Measurements from ENCODE around the gene APBA2. TPM values are rescaled to one million over a fixed set of nuclear protein-coding genes. Genes with fewer than 3 reads are reported as not detected.

Gene APBA2
- total and polyA plus RNA-seq, 10 of the 15 experiments (the other 5 are each of a cell fraction or from before 2014, with no cell fraction given) = 0.06 to 0.26 (median 0.07) TPM; not detected in 7

DNA sequence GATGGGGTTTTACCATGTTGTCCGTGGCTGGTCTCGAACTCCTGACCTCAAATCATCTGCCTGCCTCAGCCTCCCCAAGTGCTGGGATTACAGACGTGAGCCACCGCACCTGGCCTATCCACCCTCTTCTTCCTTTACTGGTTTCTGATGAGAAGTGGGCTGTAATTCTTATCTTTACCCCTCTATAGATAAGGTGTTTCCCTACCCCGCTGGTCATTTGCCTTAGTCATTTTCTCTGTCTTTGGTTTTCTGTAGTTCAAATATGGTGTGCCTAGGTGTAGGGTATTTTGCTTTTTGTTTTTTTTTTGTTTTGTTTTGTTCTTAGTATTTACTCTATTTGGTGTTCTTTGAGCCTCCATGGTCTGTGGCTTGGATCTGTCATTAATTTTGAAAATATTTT is 41.3 kb downstream of the APBA2 start:
- WGBS (ENCODE audit: insufficient coverage, insufficient replicate concordance, low lambda C conversion rate, missing lambda C conversion rate) = 41% methylated on average over 5 of the region's 5 CpGs
- Histone ChIP-seq H4K20me1 (ENCODE audit: control insufficient read depth, insufficient read depth) (no peaks in the 10 kb centered on the region), H3K4me1 (ENCODE audit: control insufficient read depth, insufficient read depth, low read length) (no peaks in the 10 kb centered on the region), H2AFZ (ENCODE audit: control insufficient read depth, low read depth, low read length) (no peak overlapping the region), H3K4me2 (ENCODE audit: control insufficient read depth, insufficient read depth) (no peak overlapping the region), H3K27ac (ENCODE audit: control insufficient read depth, insufficient read depth) (no peak overlapping the region), H3K4me3 (no peak overlapping the region), H3K9ac (ENCODE audit: control insufficient read depth, insufficient read depth, low read length) (no peak overlapping the region), H3K79me2 (ENCODE audit: control insufficient read depth, insufficient read depth, low read length) (no peaks in the 10 kb centered on the region), H3K9me3 (replicated peaks; ENCODE audit: control insufficient read depth, insufficient read depth, low read length) (no peaks in the 10 kb centered on the region), H3K36me3 (ENCODE audit: control insufficient read depth in 2 of 2, insufficient read depth in 2 of 2, low read length in 1 of 2) (no peaks in the 10 kb centered on the region), H3K27me3 (replicated peaks in 1 of 2; ENCODE audit: control insufficient read depth in 2 of 2, insufficient read depth in 2 of 2, low read length in 1 of 2) (peaks cover 0 to 2% of the 10 kb centered on the region in 2 experiments; a peak in 1 of 4 replicates)
- CTCF ChIA-PET = no interaction called here
- intact Hi-C loops (cut with micrococcal nuclease; ENCODE audit: unreplicated experiment) = no loop called here
- FAIRE-seq = no peak
- RAD21 ChIA-PET (ENCODE audit: unreplicated experiment) = no interaction called here
- POLR2A ChIA-PET = no interaction called here
- in situ Hi-C loops (cut with MboI) = no loop called here
- no TSS peak for BruUV-seq (replicated peaks)
- SMC1A ChIA-PET (ENCODE audit: uncharacterized antibody, unreplicated experiment) = no interaction called here
- no peak for ATAC-seq
- DNase-seq (ENCODE audit: low read depth, low spot score) = no peak
- TF ChIP-seq NFYB (IDR thresholded peaks at IDR 0.05; ENCODE audit: insufficient read depth, low read depth, low read length) (no peak), DPF2 (IDR thresholded peaks at IDR 0.05) (no peak), SIN3A (IDR thresholded peaks at IDR 0.05; ENCODE audit: low read depth, low read length) (no peak), RELA (IDR thresholded peaks at IDR 0.05; ENCODE audit: borderline replicate concordance, partially characterized antibody) (no peak), SMAD5 (IDR thresholded peaks at IDR 0.05; ENCODE audit: low read depth) (no peak)
- TF ChIP-seq, protein P1, sequence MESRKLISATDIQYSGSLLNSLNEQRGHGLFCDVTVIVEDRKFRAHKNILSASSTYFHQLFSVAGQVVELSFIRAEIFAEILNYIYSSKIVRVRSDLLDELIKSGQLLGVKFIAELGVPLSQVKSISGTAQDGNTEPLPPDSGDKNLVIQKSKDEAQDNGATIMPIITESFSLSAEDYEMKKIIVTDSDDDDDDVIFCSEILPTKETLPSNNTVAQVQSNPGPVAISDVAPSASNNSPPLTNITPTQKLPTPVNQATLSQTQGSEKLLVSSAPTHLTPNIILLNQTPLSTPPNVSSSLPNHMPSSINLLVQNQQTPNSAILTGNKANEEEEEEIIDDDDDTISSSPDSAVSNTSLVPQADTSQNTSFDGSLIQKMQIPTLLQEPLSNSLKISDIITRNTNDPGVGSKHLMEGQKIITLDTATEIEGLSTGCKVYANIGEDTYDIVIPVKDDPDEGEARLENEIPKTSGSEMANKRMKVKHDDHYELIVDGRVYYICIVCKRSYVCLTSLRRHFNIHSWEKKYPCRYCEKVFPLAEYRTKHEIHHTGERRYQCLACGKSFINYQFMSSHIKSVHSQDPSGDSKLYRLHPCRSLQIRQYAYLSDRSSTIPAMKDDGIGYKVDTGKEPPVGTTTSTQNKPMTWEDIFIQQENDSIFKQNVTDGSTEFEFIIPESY (IDR thresholded peaks at IDR 0.05) = no peak
- TF ChIP-seq, protein P2, sequence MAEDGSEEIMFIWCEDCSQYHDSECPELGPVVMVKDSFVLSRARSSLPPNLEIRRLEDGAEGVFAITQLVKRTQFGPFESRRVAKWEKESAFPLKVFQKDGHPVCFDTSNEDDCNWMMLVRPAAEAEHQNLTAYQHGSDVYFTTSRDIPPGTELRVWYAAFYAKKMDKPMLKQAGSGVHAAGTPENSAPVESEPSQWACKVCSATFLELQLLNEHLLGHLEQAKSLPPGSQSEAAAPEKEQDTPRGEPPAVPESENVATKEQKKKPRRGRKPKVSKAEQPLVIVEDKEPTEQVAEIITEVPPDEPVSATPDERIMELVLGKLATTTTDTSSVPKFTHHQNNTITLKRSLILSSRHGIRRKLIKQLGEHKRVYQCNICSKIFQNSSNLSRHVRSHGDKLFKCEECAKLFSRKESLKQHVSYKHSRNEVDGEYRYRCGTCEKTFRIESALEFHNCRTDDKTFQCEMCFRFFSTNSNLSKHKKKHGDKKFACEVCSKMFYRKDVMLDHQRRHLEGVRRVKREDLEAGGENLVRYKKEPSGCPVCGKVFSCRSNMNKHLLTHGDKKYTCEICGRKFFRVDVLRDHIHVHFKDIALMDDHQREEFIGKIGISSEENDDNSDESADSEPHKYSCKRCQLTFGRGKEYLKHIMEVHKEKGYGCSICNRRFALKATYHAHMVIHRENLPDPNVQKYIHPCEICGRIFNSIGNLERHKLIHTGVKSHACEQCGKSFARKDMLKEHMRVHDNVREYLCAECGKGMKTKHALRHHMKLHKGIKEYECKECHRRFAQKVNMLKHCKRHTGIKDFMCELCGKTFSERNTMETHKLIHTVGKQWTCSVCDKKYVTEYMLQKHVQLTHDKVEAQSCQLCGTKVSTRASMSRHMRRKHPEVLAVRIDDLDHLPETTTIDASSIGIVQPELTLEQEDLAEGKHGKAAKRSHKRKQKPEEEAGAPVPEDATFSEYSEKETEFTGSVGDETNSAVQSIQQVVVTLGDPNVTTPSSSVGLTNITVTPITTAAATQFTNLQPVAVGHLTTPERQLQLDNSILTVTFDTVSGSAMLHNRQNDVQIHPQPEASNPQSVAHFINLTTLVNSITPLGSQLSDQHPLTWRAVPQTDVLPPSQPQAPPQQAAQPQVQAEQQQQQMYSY (CRISPR knock-in tag; IDR thresholded peaks at IDR 0.05) = no peak
- TF ChIP-seq, protein P3, sequence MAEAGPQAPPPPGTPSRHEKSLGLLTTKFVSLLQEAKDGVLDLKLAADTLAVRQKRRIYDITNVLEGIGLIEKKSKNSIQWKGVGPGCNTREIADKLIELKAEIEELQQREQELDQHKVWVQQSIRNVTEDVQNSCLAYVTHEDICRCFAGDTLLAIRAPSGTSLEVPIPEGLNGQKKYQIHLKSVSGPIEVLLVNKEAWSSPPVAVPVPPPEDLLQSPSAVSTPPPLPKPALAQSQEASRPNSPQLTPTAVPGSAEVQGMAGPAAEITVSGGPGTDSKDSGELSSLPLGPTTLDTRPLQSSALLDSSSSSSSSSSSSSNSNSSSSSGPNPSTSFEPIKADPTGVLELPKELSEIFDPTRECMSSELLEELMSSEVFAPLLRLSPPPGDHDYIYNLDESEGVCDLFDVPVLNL (IDR thresholded peaks at IDR 0.05; ENCODE audit: low read depth, low read length) = no peak
